22Rv1 (cell line): ENCODE results near the gene RDH12.
A peak's percentile ranks its signal among the peaks of the same experiment; 100 is the strongest.

Experiments
- CTCF ChIP-seq: fragments of 450-650 bp; IDR thresholded peaks from 2 replicates; pipeline ENCODE4 v1.5.1; 2017; ENCODE audit warnings: mild to moderate bottlenecking
- ZFX ChIP-seq: fragments of 450-650 bp; IDR thresholded peaks from 2 replicates; pipeline ENCODE4 v1.6.1; 2017; ENCODE audit warnings: antibody characterized with exemption, borderline replicate concordance

GRCh38 chr14:67674139-67674479 lies 27.6 kb upstream of the RDH12 start:
- peak; percentile 24 for TF ChIP-seq CTCF
- TF ChIP-seq ZFX = no peak
